HG03342 (cell line): ENCODE results near the gene TMEM132C.

Experiments
- ATAC-seq: cut with Tn5 transposase; IDR thresholded peaks from one replicate; pipeline ENCODE4 v1.9.1; 2021; ENCODE audit warnings: mild to moderate bottlenecking, moderate library complexity; ENCODE audit not compliant: unreplicated experiment

The TMEM132C gene

DNA sequence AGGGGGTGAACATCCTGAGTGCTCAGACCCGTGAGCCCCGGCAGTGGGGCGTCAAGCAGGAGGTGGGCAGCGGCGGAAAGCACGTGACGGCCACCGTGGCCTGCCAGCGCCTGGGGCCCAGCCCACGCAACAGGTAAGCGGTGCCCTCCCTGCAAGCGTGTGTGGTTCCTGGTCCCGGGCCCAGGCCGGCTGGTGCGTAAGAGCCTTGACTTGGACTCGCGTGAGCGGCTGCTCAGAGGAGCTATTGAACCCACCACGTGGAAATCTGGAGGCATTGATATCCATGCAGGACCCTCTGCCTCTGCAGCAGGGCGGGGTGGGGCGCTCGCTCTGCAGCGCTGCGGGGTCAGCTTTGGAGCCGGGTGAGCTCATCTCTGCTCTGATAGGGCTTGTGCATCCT lies 277.0 kb downstream of the TMEM132C start:
- ATAC-seq, result no peak

DNA sequence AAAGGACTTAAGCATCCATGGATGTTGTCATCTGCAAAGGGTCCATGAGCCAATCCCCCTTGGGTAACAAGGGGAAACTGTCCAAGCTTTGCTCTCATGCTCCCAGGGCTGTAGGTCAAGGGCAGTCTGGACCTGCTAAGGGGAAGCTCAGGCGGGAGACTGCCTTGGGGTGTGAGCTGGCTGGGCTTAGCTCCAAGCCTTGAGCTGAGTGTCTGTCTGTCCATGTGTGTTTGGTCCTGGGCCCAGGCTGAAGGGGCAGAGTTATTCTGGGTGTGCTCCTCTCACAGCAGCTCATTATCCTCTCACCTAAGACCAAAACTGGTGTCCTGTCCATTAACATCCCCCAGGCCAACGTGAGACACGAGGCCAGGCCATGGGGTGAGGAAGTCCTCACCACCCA lies 282.0 kb downstream of the TMEM132C start:
- no peak for ATAC-seq

DNA sequence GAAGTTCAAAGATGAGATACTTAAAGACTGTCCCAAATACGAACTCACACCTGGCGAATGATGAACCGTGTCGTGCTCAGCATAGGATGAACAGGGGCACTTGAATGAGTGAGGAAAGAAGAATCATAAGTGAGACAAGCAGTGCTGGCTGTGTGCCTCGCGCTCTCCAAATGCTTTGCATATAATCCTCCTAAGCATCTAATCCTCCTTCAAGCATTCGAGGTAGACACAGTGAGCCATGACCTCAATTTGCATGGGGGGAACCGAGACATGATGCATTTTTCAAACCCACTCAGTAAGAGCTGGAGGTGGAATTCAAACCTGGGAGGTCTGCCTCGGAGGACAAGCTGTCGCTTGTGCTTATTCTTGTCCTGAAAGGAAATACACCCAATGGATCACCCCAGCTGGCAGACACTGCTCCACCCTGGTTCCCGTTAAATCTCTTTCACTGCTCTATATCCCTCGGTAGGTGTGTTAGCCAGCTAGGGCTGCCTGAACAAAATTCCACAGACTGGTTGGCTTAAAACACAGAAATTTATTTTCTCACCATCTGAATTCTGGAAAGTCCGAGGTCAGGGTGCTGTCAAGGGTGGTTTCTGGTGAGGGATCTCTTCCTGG lies 282.7 kb downstream of the TMEM132C start:
- no peak for ATAC-seq

DNA sequence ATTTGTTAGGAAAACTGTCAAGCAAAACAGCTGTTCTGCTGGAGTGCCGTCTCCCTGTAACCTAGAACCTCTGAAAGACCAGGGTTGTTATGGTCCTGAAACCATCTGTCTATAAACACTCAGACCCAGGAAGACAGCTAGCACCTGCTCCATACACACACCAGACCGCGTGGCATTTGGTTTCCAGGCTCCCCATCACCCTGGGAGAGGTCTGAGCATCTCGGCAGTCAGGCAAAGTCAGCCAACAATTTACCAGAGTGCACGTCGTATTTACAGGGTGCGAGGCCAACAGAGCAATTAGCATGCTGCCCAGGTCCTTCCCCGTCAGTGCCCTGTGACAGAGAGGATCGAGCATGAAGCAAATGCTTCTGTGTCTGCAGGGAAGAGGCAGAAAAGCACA lies 284.3 kb downstream of the TMEM132C start:
- no peak for ATAC-seq

DNA sequence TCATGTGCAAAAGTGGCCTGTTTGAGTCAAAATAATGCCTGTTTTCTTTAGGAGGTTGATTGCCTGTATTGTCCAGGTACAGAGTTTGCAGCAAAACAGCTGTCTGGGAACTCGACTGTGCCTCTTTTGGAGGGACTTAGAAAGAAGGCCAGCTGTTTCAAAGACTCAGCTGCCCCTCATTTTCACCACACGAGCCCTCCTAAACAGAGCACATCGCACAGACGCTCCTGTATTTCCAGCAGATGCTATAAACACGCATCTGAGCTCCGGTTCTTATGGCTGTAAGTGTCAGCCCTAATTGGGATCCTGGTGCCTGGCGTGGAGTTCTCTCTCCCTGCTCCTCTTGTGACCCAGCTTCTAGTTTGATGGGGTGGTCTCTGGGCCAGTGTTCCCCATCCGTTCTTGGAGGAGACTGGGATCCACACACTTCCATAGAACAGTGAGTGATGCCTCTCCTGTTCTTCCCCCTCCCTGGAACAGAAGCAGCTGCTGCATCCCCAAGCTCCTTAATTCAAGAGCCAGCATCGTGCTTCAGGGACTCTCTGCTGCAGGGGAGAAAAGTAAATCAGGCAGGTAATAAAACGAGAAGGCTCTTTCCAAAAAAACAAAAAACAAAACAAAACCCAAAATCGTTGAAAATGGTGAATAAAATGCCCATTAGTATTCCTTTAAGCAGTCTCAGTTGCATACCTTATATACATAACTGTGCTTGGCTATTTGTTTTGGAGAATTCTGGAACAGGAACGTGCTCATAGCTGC lies 287.8 kb downstream of the TMEM132C start:
- ATAC-seq, result no peak

DNA sequence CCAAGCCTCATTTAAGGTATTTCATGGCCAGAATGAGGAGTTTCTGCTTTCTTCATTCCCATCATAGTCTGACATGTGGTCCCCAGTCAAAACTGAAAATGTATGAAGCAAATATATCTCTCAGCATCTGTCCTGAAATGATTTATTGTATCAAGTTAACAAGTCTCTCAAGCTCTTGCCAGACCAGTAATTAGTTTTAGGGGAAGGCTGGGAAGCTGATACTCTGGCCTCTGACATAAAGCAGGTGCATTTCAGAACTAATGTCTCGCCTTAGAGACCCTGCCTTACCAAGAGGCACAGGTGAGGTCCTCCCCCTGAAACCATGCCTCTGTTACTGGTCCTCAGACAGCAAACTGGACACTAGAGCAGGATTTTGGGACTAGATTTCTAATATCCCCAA lies 290.3 kb downstream of the TMEM132C start:
- no peak for ATAC-seq

DNA sequence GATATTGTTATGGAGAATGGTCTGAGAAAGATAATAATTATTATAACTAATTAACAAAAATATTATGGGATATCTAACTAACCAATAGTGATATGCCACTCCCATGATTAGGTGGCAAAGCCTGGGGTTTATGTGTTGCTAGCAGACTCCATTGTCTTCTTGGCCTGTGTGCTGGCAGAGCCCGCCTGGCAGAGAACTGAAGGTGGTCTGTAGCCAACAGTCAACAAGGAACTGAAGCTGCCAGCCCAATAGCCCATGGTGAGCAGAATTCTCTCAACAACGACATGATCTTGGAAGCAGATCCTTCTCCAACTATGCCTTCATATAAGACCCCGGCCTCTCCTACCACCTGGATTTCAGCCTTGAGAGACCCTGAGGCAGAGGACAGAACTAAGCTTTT lies 298.0 kb downstream of the TMEM132C start:
- ATAC-seq, result no peak

DNA sequence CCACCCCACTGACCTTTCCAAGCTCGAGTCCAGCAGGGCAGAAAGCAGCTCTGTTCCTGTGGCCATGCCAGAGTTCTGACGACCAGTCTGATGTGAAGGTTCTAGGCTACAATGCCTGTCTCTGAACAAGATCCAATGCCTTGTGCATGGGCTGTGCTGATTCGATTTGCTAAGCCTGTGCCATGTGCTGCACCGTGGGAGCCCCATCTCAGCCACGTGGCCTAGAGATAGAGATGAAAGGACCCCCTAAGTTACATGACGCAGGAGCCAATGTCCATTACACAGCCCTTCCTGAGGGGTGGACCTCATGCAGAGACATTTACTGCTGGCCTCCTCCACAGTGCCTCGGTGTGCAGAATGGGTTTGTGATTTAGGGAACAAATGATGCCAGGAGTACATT lies 300.8 kb downstream of the TMEM132C start:
- no peak for ATAC-seq

DNA sequence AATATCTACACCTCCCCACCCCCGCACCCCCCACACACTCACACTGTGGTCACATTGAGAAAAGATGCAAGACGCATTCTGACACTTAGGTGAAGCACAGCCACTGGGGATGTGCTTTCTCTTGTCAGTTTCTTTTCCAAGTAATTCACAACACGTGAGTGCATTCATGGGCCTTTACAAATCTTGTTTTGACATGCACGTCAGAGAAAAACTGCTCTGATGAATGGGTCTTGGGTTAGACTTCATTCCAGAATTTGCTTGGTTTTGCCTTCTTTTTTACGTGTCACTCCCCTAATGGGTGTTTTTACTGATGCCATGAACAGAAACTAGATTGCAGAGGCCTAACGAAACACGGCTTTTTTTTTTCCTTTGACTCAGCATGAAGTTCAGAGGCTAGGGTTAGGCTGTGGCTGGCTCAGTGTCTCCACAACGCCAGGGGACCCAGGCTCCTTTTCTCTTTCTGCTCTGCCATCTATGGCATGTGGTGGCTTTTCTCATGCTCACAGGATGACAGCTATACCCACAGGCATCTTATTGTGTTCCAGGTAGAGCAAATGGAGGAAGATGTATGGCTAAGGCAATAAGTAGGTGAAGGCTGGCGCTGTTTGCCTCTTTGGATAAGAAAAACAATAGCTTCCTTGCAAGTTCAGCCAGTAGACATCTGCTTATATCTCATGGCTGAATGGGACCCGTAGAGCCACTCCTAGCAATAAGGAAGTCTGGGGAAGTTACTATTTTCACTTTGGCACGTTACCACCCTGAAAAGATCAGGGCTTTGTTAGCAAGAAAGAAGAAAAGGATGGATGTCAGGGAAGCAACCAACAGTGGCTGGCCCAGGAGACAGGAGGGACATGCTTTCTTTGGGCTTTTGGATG lies 303.5 kb downstream of the TMEM132C start:
- ATAC-seq, result peak; percentile 81

DNA sequence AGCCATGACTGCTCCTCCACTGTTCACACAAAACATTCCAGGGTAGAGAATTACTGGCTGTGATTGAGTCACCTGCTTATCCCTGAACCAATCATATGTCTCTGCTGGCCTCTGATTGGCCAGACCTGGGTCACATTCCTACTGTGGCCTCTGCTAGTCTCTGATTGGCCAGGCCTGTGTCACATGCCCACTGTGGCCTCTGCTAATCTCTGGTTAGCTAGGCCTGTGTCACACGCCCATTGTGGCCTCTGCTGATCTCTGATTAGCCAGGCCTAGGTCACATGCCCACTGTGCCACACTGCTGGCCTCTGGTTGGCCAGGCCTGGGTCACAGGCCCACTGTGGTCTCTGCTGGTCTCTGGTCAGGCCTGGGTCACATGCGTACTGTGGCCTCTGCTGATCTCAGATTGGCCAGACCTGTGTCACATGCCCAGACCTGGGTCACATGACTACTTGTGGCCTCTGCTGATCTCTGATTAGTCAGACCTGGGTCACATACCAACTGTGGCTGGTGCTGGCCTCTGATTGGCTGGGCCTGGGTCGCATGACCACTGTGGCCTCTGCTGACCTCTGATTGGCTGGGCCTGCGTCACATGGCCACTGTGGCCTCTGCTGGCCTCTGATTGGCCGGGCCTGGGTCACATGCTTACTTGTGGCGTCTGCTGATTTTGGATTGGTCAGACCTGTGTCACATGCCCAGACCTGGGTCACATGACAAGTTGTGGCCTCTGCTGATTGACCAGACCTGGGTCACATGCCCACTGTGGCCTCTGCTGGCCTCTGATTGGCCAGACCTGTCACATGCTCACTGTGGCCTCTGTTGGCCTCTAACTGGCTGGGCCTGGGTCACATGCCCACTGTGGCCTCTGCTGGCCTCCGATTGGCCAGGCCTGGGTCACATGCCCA lies 305.2 kb downstream of the TMEM132C start:
- no peak for ATAC-seq

DNA sequence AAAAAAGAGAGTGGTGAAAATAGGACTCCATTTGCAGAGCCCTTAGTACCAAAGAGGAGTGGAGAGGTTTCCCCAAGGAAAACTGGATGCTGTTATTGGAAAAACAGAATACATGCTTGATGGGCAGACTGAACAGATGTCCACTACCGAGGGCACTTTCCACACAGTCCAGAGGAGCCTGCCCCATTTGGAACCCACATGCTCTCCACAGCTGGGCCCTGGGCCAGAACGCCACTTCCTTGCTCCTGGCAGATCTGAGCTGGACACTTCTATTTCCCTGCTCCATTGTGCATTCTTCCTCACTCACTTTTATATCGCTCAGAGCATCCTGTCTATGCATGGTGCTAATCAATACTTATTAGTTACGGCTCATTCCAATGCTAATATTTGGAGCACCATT lies 306.9 kb downstream of the TMEM132C start:
- no peak for ATAC-seq

DNA sequence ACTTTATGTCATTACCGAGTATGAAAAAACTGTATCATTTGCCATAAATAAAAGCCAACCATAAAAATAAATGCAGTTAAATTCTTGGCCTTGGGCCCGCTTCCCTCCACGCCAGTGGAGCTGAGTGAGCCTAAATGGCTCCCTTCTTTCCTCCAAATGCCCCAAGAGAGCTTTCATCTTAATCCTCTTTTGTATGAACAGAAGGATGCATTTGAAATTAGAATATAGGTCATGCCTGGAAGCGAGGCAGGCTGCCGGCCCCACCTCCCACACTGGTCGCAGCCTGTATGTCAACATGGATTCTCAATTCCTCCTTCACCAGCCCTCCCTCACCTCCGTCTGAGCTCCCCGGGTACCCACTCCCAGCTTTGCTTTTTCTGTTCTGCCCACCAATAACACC lies 311.1 kb downstream of the TMEM132C start:
- no peak for ATAC-seq

DNA sequence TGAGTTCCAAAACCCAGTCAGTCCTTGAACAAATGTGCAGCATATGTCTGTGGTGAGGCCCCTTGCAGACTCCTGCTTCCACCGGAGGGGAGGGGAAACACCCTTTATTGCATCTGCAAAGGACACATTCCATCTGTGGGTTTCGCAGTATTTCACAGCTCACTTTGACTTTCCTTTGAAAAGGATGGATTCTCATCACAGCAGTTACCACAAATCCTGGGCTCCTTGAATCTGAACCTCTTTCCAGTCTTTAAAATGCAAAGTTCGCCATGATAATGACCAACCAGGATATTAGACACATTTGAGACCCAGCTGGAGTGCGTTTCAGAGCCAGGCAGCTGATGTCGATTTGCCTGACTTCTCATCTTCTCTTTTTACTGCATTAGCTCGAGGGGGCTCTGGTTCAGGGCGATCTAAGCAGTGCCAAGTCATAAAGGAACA lies 314.4 kb downstream of the TMEM132C start:
- ATAC-seq, result no peak

DNA sequence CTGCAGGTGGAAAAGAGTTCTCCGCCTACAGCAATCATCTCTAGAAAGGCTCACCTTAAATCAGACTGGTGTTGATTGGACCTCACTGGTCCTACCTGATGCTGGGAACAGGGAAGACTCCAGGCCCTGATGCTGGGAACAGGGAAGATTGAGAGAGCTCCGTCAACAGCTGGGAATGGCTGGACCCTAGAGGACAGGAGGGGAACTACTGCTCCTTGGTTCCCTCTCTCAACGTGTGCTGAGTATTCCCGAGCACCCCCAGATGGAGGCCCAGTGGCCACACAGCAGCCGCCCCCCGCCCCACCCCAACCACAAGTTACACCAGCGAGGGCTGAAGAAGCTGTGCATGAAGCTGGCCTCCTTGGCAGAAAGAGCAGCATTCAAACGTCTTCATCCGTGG lies 316.5 kb downstream of the TMEM132C start:
- ATAC-seq, result no peak

DNA sequence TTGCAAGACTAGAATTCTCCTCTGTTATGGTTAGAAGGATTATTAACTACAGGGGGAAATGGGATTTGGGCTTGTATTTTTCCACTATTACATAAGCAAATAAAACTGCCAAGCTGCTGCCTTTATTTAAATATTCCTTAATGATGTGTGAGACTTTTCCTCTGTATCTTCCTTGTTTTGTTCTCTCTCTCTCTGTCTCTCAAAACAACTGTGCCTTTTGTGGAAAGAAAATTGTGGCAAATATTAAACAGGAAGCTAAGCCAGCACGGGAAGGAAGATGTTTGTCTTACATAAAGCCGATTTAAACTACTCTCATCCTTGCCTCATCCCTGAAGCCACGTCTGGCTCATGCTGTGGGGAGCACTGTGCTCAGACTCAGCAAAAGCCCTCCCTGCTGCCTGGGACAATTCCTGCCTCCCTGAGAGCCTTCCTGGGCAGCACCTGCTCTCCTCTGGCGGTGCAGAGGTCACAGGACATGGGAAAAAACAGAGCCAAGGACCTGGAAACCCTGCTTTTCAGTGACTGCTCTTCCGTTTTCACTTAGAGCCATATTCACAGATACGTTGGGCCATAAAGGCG lies 319.6 kb downstream of the TMEM132C start:
- ATAC-seq, result no peak

DNA sequence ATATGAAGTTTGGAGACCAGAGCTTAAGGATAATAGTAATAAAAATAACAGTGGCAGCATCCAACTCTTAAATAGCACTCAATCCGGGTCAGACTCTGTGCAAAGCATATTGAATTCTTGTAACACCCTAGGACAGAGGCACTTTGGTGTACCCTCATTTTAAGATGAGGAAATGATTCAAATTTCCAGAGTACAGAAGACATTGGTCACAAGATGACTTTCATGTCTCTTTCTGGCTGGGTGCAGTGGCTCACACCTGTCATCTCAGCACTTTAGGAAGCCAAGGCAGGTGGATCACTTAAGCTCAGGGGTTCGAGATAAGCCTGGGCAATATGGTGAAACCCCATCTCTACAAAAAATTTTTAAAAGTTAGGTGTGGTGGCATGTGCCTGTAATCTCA lies 320.9 kb downstream of the TMEM132C start:
- ATAC-seq, result no peak

DNA sequence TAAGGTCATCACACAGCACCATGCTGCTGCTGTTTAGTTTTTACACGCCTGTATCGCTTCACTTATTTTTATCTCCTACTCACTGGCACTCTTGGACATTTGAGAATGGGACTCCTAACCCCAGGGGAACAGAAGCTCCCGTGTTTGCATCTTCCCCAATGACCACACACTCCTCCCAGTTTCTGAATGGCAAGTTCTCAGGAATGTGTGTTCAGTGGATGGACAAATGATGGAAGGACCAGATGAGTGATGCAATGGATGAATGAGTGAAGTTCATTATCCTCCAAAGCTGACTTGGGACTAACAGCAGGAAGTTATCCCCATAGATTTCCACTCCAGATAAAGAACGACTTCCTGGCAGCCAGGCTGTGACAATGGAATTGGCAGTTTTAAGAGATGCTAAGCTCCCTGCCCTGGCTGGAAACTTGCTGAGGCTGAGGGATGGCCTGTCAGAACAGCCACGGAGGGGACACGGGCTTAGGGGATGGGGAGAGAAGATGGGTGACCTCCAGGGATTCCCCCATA lies 325.3 kb downstream of the TMEM132C start:
- no peak for ATAC-seq

DNA sequence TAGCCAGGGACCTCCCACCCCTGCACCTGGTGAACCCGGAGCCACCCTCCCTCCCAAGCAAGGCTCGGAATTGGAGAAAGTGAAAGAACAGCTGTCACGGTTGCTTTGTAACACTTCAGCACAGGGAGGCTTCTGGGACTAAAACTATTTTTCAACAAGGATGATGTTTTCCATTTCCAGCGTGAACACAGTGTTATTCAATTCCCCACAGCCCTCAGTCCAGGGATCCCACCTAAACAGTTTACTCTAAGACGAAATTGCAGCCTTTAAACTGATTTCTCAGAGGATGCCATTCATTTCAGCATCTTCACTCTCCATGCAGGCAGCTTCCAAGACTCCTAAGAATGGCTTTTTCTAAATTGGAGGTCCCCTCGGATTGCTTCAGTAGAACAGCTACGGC lies 327.6 kb downstream of the TMEM132C start:
- ATAC-seq, result no peak

DNA sequence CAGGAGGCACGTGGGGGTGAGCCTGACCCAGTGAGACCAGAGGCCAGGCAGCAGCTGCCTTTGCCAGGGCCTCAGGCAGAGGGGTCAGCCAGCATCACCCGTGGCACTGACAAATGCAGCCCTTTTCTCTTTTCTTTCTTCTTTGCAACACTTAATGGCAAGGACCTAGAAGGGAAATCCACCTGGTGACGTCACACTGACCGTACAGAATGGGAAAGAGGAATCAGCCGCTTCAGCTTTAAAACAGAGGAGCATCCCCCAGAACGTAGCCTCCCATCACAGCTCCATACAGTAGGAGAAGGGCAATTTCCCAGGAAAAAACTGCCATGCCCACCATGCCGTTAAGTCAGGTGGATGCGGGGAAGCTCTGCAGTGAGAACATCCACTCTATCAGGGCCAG lies 328.6 kb downstream of the TMEM132C start:
- no peak for ATAC-seq

DNA sequence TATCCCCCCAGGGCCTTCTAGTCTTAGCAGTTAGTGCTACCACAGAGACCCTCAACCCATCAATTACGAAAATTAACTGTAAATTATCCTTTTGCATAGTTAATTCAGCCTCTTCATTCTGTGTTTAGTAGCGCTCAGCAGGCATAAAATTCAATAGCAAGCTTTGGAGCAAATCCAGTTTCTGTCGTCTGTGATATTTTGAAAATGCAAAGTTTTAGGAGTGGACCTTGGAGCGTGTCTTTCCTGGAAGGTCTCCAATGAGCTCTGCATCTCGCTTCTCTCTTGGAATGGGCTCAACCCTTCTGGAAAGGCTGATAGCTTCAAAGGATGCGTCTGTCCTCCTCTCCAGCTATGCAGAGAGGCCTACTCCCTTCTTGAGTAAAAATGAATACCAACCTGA lies 333.9 kb downstream of the TMEM132C start:
- ATAC-seq, result no peak
